ENCODE data around the gene TPMT. TPM values are rescaled to one million over a fixed set of nuclear protein-coding genes. Genes with fewer than 3 reads are reported as not detected.

The TPMT gene
- total RNA-seq, 4 donors from 2014 or later: 4.6 to 12.2 (median 6.4) TPM

GRCh38 chr6:18091382-18091781 is 63.5 kb downstream of the TPMT start:
- no peak for TF ChIP-seq CTCF (IDR thresholded peaks at IDR 0.05; ENCODE audit: low read depth)

GRCh38 chr6:18090349-18090786 is 64.5 kb downstream of the TPMT start:
- TF ChIP-seq CTCF (IDR thresholded peaks at IDR 0.05; ENCODE audit: low read depth): no peak

GRCh38 chr6:18088419-18089296 is 66.2 kb downstream of the TPMT start:
- TF ChIP-seq CTCF (IDR thresholded peaks at IDR 0.05; ENCODE audit: low read depth): no peak

GRCh38 chr6:18087396-18088165 is 67.3 kb downstream of the TPMT start:
- TF ChIP-seq CTCF (IDR thresholded peaks at IDR 0.05; ENCODE audit: low read depth): no peak

GRCh38 chr6:18081025-18081668 is 73.7 kb downstream of the TPMT start:
- TF ChIP-seq CTCF (IDR thresholded peaks at IDR 0.05; ENCODE audit: low read depth): no peak

- TF ChIP-seq CTCF (IDR thresholded peaks at IDR 0.05; ENCODE audit: low read depth): no peak
Measured at GRCh38 chr6:18080544-18080943, 74.3 kb downstream of the TPMT start.

GRCh38 chr6:18078866-18079265 is 76.0 kb downstream of the TPMT start:
- no peak for TF ChIP-seq CTCF (IDR thresholded peaks at IDR 0.05; ENCODE audit: low read depth)
